ENCODE data around the gene ARMCX5.

Gene ARMCX5

GRCh38 chrX:102599084-102599950 is at the start of gene ARMCX5:
Gene ARMCX5 (plus strand): TSS chrX:102599515. CDS start chrX:102602142, 2,627 bp downstream.
- peak; percentile 3 for DNase-seq (ENCODE audit: low read depth)

- no peak for DNase-seq (ENCODE audit: low read depth)
Observed at GRCh38 chrX:102558607-102559006, 40.7 kb upstream of the ARMCX5 start.

GRCh38 chrX:102560423-102561068 is 38.8 kb upstream of the ARMCX5 start:
- DNase-seq (ENCODE audit: low read depth): no peak

GRCh38 chrX:102580891-102581290 is 18.4 kb upstream of the ARMCX5 start:
- DNase-seq (ENCODE audit: low read depth): no peak

GRCh38 chrX:102593367-102593766 is 5.9 kb upstream of the ARMCX5 start:
- DNase-seq (ENCODE audit: low read depth): no peak

GRCh38 chrX:102599951-102600579 is 750 bp downstream of the ARMCX5 start:
- no peak for DNase-seq (ENCODE audit: low read depth)

- DNase-seq (ENCODE audit: low read depth): no peak
Observed at GRCh38 chrX:102604327-102604726, 5.0 kb downstream of the ARMCX5 start.

- DNase-seq (ENCODE audit: low read depth): no peak
Observed at GRCh38 chrX:102606115-102606514, 6.8 kb downstream of the ARMCX5 start.

GRCh38 chrX:102610905-102611304 is 11.6 kb downstream of the ARMCX5 start:
- DNase-seq (ENCODE audit: low read depth): no peak

GRCh38 chrX:102624105-102624504 is 24.8 kb downstream of the ARMCX5 start:
- no peak for DNase-seq (ENCODE audit: low read depth)

- no peak for DNase-seq (ENCODE audit: low read depth)
Observed at GRCh38 chrX:102627640-102628039, 28.3 kb downstream of the ARMCX5 start.

- DNase-seq (ENCODE audit: low read depth): no peak
Observed at GRCh38 chrX:102637561-102637960, 38.2 kb downstream of the ARMCX5 start.

GRCh38 chrX:102650903-102651241 is 51.6 kb downstream of the ARMCX5 start:
- DNase-seq (ENCODE audit: low read depth): no peak

- DNase-seq (ENCODE audit: low read depth): no peak
Observed at GRCh38 chrX:102651242-102652011, 52.1 kb downstream of the ARMCX5 start, which contains the start of gene GPRASP1. Gene GPRASP1 (plus strand): TSS chrX:102651483. CDS start chrX:102653914, 2,431 bp downstream.

GRCh38 chrX:102652031-102652688 is 52.8 kb downstream of the ARMCX5 start:
- DNase-seq (ENCODE audit: low read depth): no peak
